Astrocyte (in vitro differentiated cells and primary cell): Measurements from ENCODE around the gene CCT5. TPM values are rescaled to one million over a fixed set of nuclear protein-coding genes. Genes with fewer than 3 reads are reported as not detected.

ENCODE experiments used
- DNase-seq: peaks from one replicate; pipeline ENCODE4 v3.0.0-alpha.2; 2010; ENCODE audit warnings: low read depth
- FAIRE-seq: peaks from 2 replicates; lab custom pipeline; 2011; peaks lifted over from hg19 to GRCh38; lab: Jason Lieb, UNC
- H2AFZ ChIP-seq: 2 replicates; pipeline ENCODE4 v1.6.0; 2012; ENCODE audit warnings: low read depth, low read length, inconsistent platforms
- H3K27ac ChIP-seq: 2 replicates; pipeline ENCODE4 v1.5.1; 2011; ENCODE audit warnings: low read depth, low read length, inconsistent platforms
- H3K27me3 ChIP-seq: 2 replicates; pipeline ENCODE4 v1.6.0; 2011; ENCODE audit warnings: low read length, inconsistent platforms; ENCODE audit not compliant: insufficient read depth
- H3K36me3 ChIP-seq: 2 replicates; pipeline ENCODE4 v1.5.1; 2011; ENCODE audit warnings: low read length, inconsistent platforms; ENCODE audit not compliant: insufficient read depth
- H3K4me1 ChIP-seq: 2 replicates; pipeline ENCODE4 v1.5.1; 2011; ENCODE audit warnings: low read length, inconsistent platforms; ENCODE audit not compliant: insufficient read depth
- H3K4me2 ChIP-seq: 2 replicates; pipeline ENCODE4 v1.6.0; 2012; ENCODE audit warnings: low read length, inconsistent platforms
- H3K4me3 ChIP-seq: 2 replicates; pipeline ENCODE4 v1.5.1; 2011; ENCODE audit warnings: low read depth, mild to moderate bottlenecking, low read length, inconsistent platforms; ENCODE audit not compliant: insufficient read depth
- H3K79me2 ChIP-seq: 2 replicates; pipeline ENCODE4 v1.6.0; 2012; ENCODE audit warnings: mild to moderate bottlenecking, low read length, inconsistent platforms; ENCODE audit not compliant: insufficient read depth
- H3K9ac ChIP-seq: 2 replicates; pipeline ENCODE4 v1.6.0; 2012; ENCODE audit warnings: mild to moderate bottlenecking, low read length, inconsistent platforms
- H3K9me3 ChIP-seq: 2 replicates; pipeline ENCODE4 v1.5.1; 2012; ENCODE audit warnings: low read depth, mild to moderate bottlenecking, low read length, inconsistent platforms; ENCODE audit not compliant: insufficient read depth
- H4K20me1 ChIP-seq: 2 replicates; pipeline ENCODE4 v1.6.0; 2012; ENCODE audit warnings: low read length, inconsistent platforms; ENCODE audit not compliant: insufficient read depth
- H3K27ac Mint-ChIP-seq: one replicate; pipeline ENCODE4 v1.8.0; 2021; ENCODE audit warnings: mild to moderate bottlenecking, mixed read lengths; ENCODE audit not compliant: unreplicated experiment
- H3K27me3 Mint-ChIP-seq: one replicate; pipeline ENCODE4 v1.8.0; 2021; ENCODE audit warnings: low read depth, mixed read lengths; ENCODE audit not compliant: unreplicated experiment
- H3K36me3 Mint-ChIP-seq: one replicate; pipeline ENCODE4 v1.8.0; 2021; ENCODE audit warnings: low read depth, mixed read lengths; ENCODE audit not compliant: unreplicated experiment
- H3K4me1 Mint-ChIP-seq: one replicate; pipeline ENCODE4 v1.8.0; 2021; ENCODE audit warnings: low read depth, mixed read lengths; ENCODE audit not compliant: unreplicated experiment
- H3K4me3 Mint-ChIP-seq: one replicate; pipeline ENCODE4 v1.8.0; 2021; ENCODE audit warnings: mild to moderate bottlenecking, moderate library complexity, mixed read lengths; ENCODE audit not compliant: unreplicated experiment
- H3K9me3 Mint-ChIP-seq: one replicate; pipeline ENCODE4 v1.8.0; 2021; ENCODE audit warnings: mild to moderate bottlenecking, mixed read lengths; ENCODE audit not compliant: unreplicated experiment
- EZH2 ChIP-seq: IDR thresholded peaks from 2 replicates; pipeline ENCODE4 v1.6.1; 2012; ENCODE audit warnings: mild to moderate bottlenecking, low read length, inconsistent platforms; ENCODE audit not compliant: insufficient read depth
- total RNA-seq: library from RNA; stranded (reverse); gene quantifications from 2 replicates; pipeline ENCODE4 v1.2.1, GENCODE V29; 2021
- TF ChIP-seq, protein P1 (sequence below): IDR thresholded peaks from 2 replicates; pipeline ENCODE4 v1.5.1; 2011; ENCODE audit warnings: low read depth, mild to moderate bottlenecking, inconsistent platforms, low read length, moderate library complexity; ENCODE audit not compliant: insufficient read depth

The CCT5 gene
- total RNA-seq, 1 donor from 2014 or later = 276 TPM

DNA sequence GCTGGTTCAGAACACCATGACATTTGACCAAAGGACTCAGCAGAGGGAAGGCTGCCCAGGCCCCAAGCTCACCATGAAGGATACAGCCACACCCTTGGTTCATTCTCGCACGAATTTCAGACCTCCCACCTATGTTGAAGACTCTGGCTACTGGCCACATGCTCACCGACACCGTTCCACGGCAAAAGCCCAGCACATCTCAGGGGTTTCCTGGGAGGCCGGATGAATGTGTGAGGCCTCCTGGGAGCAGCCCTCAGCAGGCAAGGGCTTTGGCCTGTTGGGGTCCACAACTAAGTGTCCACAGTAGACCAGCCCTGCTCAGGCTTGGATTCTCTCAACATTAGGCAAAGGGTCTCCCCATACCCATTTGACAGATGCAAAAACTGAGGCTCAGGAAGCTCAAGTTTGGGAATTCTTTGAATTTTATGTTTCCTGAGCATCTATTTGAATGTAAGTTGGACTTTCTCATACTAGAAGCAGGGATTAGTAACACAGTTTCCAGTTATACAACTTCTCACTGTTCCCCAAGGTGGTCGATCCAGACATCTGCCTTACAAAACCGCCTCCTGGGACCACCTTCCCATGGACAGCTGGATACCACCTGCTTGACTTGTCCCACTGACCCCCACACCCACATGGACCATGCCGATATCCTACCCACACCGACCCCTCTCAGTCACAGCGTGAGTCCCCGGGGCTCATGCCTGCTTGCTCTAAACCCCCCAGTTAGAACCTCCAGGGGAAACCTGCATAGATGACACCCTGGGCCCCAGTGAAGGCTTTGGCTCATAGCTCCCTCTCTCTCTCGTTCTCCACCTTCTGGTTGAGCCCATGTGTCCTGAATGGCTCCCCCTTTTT is 27.9 kb downstream of the CCT5 start:
- FAIRE-seq = no peak
- no peak overlapping the region for H3K27ac Mint-ChIP-seq
- no peak for DNase-seq

DNA sequence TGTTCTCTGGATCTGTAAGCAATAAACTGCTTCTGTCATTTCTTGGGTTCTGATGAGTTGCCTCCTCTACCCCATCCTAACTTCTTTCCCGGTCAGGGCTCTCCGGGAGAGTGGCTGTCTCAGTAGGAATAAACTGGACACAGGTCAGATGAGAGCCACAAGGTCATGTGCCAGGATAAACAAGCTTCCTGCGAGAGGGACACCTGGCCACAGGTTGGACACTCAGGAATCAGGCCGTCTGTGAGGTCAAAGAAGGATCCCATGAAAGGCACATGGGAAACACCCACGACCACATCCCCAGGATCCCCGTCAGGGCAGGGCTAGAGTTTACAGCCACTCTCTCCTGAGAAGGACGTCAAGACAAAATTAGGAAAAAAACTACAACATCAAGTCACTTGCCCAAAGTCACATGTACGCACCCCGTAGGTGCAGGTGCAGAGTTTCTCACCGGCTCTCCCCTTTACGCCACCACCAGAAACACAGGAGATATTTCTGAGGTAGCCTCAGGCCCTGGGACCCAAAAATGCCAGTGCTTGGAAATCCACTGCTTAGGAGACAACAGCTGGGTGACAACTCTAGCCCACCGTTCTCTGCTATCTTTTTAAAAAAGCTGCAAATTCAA is 28.7 kb downstream of the CCT5 start:
- H3K27me3 Mint-ChIP-seq = peaks cover 5% of the 10 kb centered on the region
- no peak for FAIRE-seq

More for the DNA sequence above, 27.9 kb downstream of the CCT5 start:
- peaks cover 12% of the 10 kb centered on the region for H3K4me1 Mint-ChIP-seq
- Histone ChIP-seq H3K9me3 (no peaks in the 10 kb centered on the region), H2AFZ (no peak overlapping the region), H3K9ac (no peak overlapping the region), H3K27ac (no peak overlapping the region), H3K27me3 (no peaks in the 10 kb centered on the region), H3K36me3 (peaks cover 5% of the 10 kb centered on the region), H3K4me3 (no peak overlapping the region), H3K4me2 (no peak overlapping the region), H3K4me1 (no peaks in the 10 kb centered on the region), H4K20me1 (no peaks in the 10 kb centered on the region), H3K79me2 (no peaks in the 10 kb centered on the region)
- peaks cover 5% of the 10 kb centered on the region for H3K27me3 Mint-ChIP-seq
- no peak for TF ChIP-seq EZH2
- TF ChIP-seq, protein P1, sequence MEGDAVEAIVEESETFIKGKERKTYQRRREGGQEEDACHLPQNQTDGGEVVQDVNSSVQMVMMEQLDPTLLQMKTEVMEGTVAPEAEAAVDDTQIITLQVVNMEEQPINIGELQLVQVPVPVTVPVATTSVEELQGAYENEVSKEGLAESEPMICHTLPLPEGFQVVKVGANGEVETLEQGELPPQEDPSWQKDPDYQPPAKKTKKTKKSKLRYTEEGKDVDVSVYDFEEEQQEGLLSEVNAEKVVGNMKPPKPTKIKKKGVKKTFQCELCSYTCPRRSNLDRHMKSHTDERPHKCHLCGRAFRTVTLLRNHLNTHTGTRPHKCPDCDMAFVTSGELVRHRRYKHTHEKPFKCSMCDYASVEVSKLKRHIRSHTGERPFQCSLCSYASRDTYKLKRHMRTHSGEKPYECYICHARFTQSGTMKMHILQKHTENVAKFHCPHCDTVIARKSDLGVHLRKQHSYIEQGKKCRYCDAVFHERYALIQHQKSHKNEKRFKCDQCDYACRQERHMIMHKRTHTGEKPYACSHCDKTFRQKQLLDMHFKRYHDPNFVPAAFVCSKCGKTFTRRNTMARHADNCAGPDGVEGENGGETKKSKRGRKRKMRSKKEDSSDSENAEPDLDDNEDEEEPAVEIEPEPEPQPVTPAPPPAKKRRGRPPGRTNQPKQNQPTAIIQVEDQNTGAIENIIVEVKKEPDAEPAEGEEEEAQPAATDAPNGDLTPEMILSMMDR = no peak
- peaks cover 10% of the 10 kb centered on the region for H3K36me3 Mint-ChIP-seq
- H3K9me3 Mint-ChIP-seq = peaks cover 3% of the 10 kb centered on the region
- no peak overlapping the region for H3K4me3 Mint-ChIP-seq

More for the DNA sequence above, 28.7 kb downstream of the CCT5 start:
- Histone ChIP-seq H3K9me3 (no peaks in the 10 kb centered on the region), H3K4me3 (no peak overlapping the region), H4K20me1 (no peaks in the 10 kb centered on the region), H3K4me2 (no peak overlapping the region), H3K27me3 (no peaks in the 10 kb centered on the region), H2AFZ (no peak overlapping the region), H3K4me1 (no peaks in the 10 kb centered on the region), H3K36me3 (peaks cover 5% of the 10 kb centered on the region), H3K9ac (no peak overlapping the region), H3K79me2 (no peaks in the 10 kb centered on the region), H3K27ac (no peak overlapping the region)
- no peak for DNase-seq
- H3K4me1 Mint-ChIP-seq = peaks cover 9% of the 10 kb centered on the region
- peaks cover 14% of the 10 kb centered on the region for H3K36me3 Mint-ChIP-seq
- H3K9me3 Mint-ChIP-seq = peaks cover under 1% of the 10 kb centered on the region
- H3K4me3 Mint-ChIP-seq = no peak overlapping the region
- H3K27ac Mint-ChIP-seq = no peak overlapping the region
- no peak for TF ChIP-seq EZH2
- TF ChIP-seq, protein P1 = no peak
